CD4-positive, alpha-beta T cell treated with Interleukin-4 for 4 hours (primary cell): ENCODE data around the gene DGCR8.

Experiments used
- DNase-seq: peaks from one replicate; pipeline ENCODE4 v3.0.0-alpha.2; 2020

Gene DGCR8

GRCh38 chr22:20079745-20080444, at the start of gene DGCR8:
TSS of gene DGCR8 (plus strand) at chr22:20080241. CDS start at chr22:20085964, 5,723 bp downstream.
- peak; percentile 51 for DNase-seq

- peak; percentile 46 for DNase-seq
These were observed 48.2 kb upstream of the DGCR8 start for GRCh38 chr22:20031732-20032406.

GRCh38 chr22:20032407-20032991, 47.5 kb upstream of the DGCR8 start:
- DNase-seq, result no peak

GRCh38 chr22:20033045-20033706, 46.9 kb upstream of the DGCR8 start:
- no peak for DNase-seq

GRCh38 chr22:20034143-20034542, 45.9 kb upstream of the DGCR8 start:
- DNase-seq, result no peak

GRCh38 chr22:20035375-20036083, 44.5 kb upstream of the DGCR8 start:
- no peak for DNase-seq

GRCh38 chr22:20036084-20036482, 44.0 kb upstream of the DGCR8 start:
- DNase-seq, result no peak

GRCh38 chr22:20036535-20037392, 43.3 kb upstream of the DGCR8 start:
- DNase-seq, result no peak

- DNase-seq, result no peak
These were observed 42.6 kb upstream of the DGCR8 start for GRCh38 chr22:20037419-20037818.

- no peak for DNase-seq
These were observed 41.5 kb upstream of the DGCR8 start for GRCh38 chr22:20038574-20038973.

- no peak for DNase-seq
These were observed 40.2 kb upstream of the DGCR8 start for GRCh38 chr22:20039683-20040325.

- no peak for DNase-seq
These were observed 39.5 kb upstream of the DGCR8 start for GRCh38 chr22:20040327-20041200.

GRCh38 chr22:20043057-20043996, 36.7 kb upstream of the DGCR8 start:
- no peak for DNase-seq

- no peak for DNase-seq
These were observed 36.1 kb upstream of the DGCR8 start for GRCh38 chr22:20043997-20044342.

GRCh38 chr22:20044495-20045151, 35.4 kb upstream of the DGCR8 start:
- DNase-seq, result no peak

- no peak for DNase-seq
These were observed 33.3 kb upstream of the DGCR8 start for GRCh38 chr22:20046730-20047129.

GRCh38 chr22:20051927-20052308, 28.1 kb upstream of the DGCR8 start:
- DNase-seq, result no peak

- no peak for DNase-seq
These were observed 27.5 kb upstream of the DGCR8 start for GRCh38 chr22:20052309-20053259.
